ENCODE results near the gene SDHC.

The SDHC gene

DNA sequence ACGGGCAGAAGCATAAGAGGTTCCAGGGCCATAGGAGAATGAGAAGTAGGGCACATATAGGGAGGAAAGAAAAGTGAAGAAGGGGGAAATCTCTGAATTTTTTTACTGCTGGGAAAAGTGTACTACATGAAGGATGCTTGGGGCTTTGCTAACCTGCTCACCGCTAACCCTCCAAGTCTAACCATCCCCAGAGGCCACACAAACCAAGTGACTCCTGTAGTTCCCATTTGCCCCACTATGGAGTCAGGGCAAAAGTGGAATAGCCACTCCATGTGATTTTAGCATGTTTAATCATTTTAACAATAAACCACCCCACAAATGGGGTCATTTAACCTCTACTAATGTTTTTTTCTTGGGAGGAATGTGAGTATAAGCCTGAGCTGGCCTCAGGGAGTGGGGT lies 29.1 kb upstream of the SDHC start:
- H3K27ac ChIP-seq = no peak overlapping the region
- DNase-seq (ENCODE audit: low read depth, low spot score) = no peak
- H3K9ac ChIP-seq (ENCODE audit: insufficient read length) = no peak overlapping the region

GRCh38 chr1:161285521-161285920 lies 28.7 kb upstream of the SDHC start:
- no peaks in the 10 kb centered on the region for H3K9me3 ChIP-seq (ENCODE audit: low read depth, low read length)
- H3K9ac ChIP-seq (ENCODE audit: insufficient read length) = no peak overlapping the region
- H3K4me3 ChIP-seq = no peak overlapping the region
- no peak for DNase-seq (ENCODE audit: low read depth, low spot score)
- no peak overlapping the region for H3K27ac ChIP-seq
- TF ChIP-seq FOXP2 (optimal IDR thresholded peaks at IDR 0.05; ENCODE audit: control extremely low read depth, extremely low read length, insufficient read depth) = no peak
- no peak for TF ChIP-seq EZH2 (IDR thresholded peaks at IDR 0.05)
- no peak for TF ChIP-seq POLR2AphosphoS5 (IDR thresholded peaks at IDR 0.05; ENCODE audit: borderline replicate concordance, low read depth, low read length)
- H3K36me3 ChIP-seq (ENCODE audit: insufficient read depth, low read length) = no peaks in the 10 kb centered on the region

More for the DNA sequence above, 29.1 kb upstream of the SDHC start:
- Histone ChIP-seq H3K4me3 (no peak overlapping the region), H3K9me3 (ENCODE audit: low read depth, low read length) (no peaks in the 10 kb centered on the region), H3K36me3 (ENCODE audit: insufficient read depth, low read length) (no peaks in the 10 kb centered on the region)
- TF ChIP-seq EZH2 (IDR thresholded peaks at IDR 0.05) = no peak
- TF ChIP-seq FOXP2 (optimal IDR thresholded peaks at IDR 0.05; ENCODE audit: control extremely low read depth, extremely low read length, insufficient read depth) = no peak
- no peak for TF ChIP-seq POLR2AphosphoS5 (IDR thresholded peaks at IDR 0.05; ENCODE audit: borderline replicate concordance, low read depth, low read length)

GRCh38 chr1:161287482-161288054 lies 26.6 kb upstream of the SDHC start:
- Histone ChIP-seq H3K4me3 (no peak overlapping the region), H3K9ac (ENCODE audit: insufficient read length) (no peak overlapping the region), H3K9me3 (ENCODE audit: low read depth, low read length) (no peaks in the 10 kb centered on the region), H3K36me3 (ENCODE audit: insufficient read depth, low read length) (no peaks in the 10 kb centered on the region), H3K27ac (no peak overlapping the region)
- DNase-seq (ENCODE audit: low read depth, low spot score) = no peak
- TF ChIP-seq EZH2 (IDR thresholded peaks at IDR 0.05) (no peak), POLR2AphosphoS5 (IDR thresholded peaks at IDR 0.05; ENCODE audit: borderline replicate concordance, low read depth, low read length) (no peak), FOXP2 (optimal IDR thresholded peaks at IDR 0.05; ENCODE audit: control extremely low read depth, extremely low read length, insufficient read depth) (no peak)

DNA sequence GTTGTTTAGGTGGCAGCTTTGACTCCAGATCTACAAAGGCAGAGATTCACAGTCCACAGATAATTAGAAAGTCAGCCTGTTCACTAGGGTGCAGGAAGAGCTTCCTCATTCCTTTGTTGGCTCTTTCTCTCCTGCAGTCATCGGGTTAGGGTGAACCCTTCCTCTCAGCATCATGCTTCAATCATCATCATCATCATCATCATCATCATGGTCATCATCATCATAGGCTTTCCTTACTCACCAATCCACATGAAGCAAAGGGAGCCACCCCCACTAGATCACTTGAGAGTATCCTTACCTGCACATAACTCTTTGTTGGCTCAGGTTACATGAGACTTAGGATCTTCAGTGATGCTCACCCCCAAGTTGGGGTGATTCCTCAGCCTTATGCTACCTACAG lies 23.4 kb upstream of the SDHC start:
- Histone ChIP-seq H3K36me3 (ENCODE audit: insufficient read depth, low read length) (no peaks in the 10 kb centered on the region), H3K27ac (no peak overlapping the region), H3K9me3 (ENCODE audit: low read depth, low read length) (no peaks in the 10 kb centered on the region), H3K9ac (ENCODE audit: insufficient read length) (no peak overlapping the region), H3K4me3 (no peak overlapping the region)
- TF ChIP-seq EZH2 (IDR thresholded peaks at IDR 0.05) (no peak), POLR2AphosphoS5 (IDR thresholded peaks at IDR 0.05; ENCODE audit: borderline replicate concordance, low read depth, low read length) (no peak), FOXP2 (optimal IDR thresholded peaks at IDR 0.05; ENCODE audit: control extremely low read depth, extremely low read length, insufficient read depth) (no peak)
- no peak for DNase-seq (ENCODE audit: low read depth, low spot score)

DNA sequence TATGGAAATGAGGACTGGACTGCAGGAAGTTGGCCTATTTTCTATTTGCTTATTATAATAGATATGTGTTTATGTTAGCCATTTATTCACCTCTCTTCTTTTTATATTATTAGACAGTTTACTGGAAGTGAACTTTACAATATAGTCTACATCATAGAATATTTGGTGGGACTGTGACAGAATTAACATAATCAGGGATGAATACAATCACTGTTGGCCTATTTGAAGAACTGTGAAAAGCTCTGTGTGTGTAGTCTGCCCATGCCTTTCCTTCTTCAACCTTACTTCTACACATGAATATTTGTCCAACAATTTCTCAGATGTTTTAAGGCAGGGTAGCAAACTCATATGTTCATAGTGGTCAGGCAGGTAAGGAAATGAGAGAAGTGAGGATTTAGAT lies 16.8 kb upstream of the SDHC start:
- Histone ChIP-seq H3K9ac (ENCODE audit: insufficient read length) (no peak overlapping the region), H3K36me3 (ENCODE audit: insufficient read depth, low read length) (no peaks in the 10 kb centered on the region), H3K4me3 (no peak overlapping the region), H3K9me3 (ENCODE audit: low read depth, low read length) (no peaks in the 10 kb centered on the region), H3K27ac (no peak overlapping the region)
- TF ChIP-seq POLR2AphosphoS5 (IDR thresholded peaks at IDR 0.05; ENCODE audit: borderline replicate concordance, low read depth, low read length) = no peak
- no peak for TF ChIP-seq FOXP2 (optimal IDR thresholded peaks at IDR 0.05; ENCODE audit: control extremely low read depth, extremely low read length, insufficient read depth)
- no peak for TF ChIP-seq EZH2 (IDR thresholded peaks at IDR 0.05)
- no peak for DNase-seq (ENCODE audit: low read depth, low spot score)

GRCh38 chr1:161298116-161298515 lies 16.1 kb upstream of the SDHC start:
- Histone ChIP-seq H3K27ac (no peak overlapping the region), H3K9me3 (ENCODE audit: low read depth, low read length) (no peaks in the 10 kb centered on the region), H3K4me3 (no peak overlapping the region), H3K36me3 (ENCODE audit: insufficient read depth, low read length) (no peaks in the 10 kb centered on the region), H3K9ac (ENCODE audit: insufficient read length) (no peak overlapping the region)
- no peak for TF ChIP-seq EZH2 (IDR thresholded peaks at IDR 0.05)
- TF ChIP-seq FOXP2 (optimal IDR thresholded peaks at IDR 0.05; ENCODE audit: control extremely low read depth, extremely low read length, insufficient read depth) = no peak
- no peak for TF ChIP-seq POLR2AphosphoS5 (IDR thresholded peaks at IDR 0.05; ENCODE audit: borderline replicate concordance, low read depth, low read length)
- no peak for DNase-seq (ENCODE audit: low read depth, low spot score)

DNA sequence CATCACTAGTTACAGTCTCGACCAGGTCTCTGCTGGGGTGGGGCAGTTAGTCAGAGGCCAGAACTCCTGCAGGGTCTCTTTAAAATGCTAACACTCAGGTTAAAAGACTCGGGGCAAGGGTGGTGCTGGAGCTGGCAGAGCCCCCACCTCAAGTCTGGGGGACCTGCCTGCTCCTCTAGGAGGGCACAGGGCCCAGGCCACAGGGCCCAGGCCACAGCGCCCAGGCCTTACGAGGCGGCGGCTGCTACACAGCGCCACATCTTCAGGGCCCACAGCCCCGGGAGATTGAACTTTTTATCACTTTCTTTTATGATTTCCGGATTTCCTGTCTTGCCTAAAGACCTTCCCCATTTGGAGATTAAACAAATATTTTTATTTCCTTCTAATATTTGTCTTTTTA lies 14.8 kb upstream of the SDHC start:
- no peak overlapping the region for H3K4me3 ChIP-seq
- TF ChIP-seq POLR2AphosphoS5 (IDR thresholded peaks at IDR 0.05; ENCODE audit: borderline replicate concordance, low read depth, low read length) (no peak), EZH2 (IDR thresholded peaks at IDR 0.05) (no peak), FOXP2 (optimal IDR thresholded peaks at IDR 0.05; ENCODE audit: control extremely low read depth, extremely low read length, insufficient read depth) (no peak)
- no peaks in the 10 kb centered on the region for H3K9me3 ChIP-seq (ENCODE audit: low read depth, low read length)
- DNase-seq (ENCODE audit: low read depth, low spot score) = no peak
- no peak overlapping the region for H3K9ac ChIP-seq (ENCODE audit: insufficient read length)
- no peak overlapping the region for H3K27ac ChIP-seq
- H3K36me3 ChIP-seq (ENCODE audit: insufficient read depth, low read length) = no peaks in the 10 kb centered on the region

GRCh38 chr1:161300478-161300877 lies 13.7 kb upstream of the SDHC start:
- no peaks in the 10 kb centered on the region for H3K36me3 ChIP-seq (ENCODE audit: insufficient read depth, low read length)
- no peak for TF ChIP-seq POLR2AphosphoS5 (IDR thresholded peaks at IDR 0.05; ENCODE audit: borderline replicate concordance, low read depth, low read length)
- TF ChIP-seq FOXP2 (optimal IDR thresholded peaks at IDR 0.05; ENCODE audit: control extremely low read depth, extremely low read length, insufficient read depth) = no peak
- TF ChIP-seq EZH2 (IDR thresholded peaks at IDR 0.05) = no peak
- no peak overlapping the region for H3K9ac ChIP-seq (ENCODE audit: insufficient read length)
- H3K4me3 ChIP-seq = no peak overlapping the region
- no peaks in the 10 kb centered on the region for H3K9me3 ChIP-seq (ENCODE audit: low read depth, low read length)
- DNase-seq (ENCODE audit: low read depth, low spot score) = no peak
- H3K27ac ChIP-seq = no peak overlapping the region
